ENCODE results near the gene CFHR5. TPM values are rescaled to one million over a fixed set of nuclear protein-coding genes. Genes with fewer than 3 reads are reported as not detected.
"Not testable (repeated sequence)": the region's sequence is repeated elsewhere in the genome, so short reads cannot be mapped to it uniquely, and the experiment has no call there.

Gene CFHR5
- total RNA-seq, 1 donor from 2014 or later, result not detected

DNA sequence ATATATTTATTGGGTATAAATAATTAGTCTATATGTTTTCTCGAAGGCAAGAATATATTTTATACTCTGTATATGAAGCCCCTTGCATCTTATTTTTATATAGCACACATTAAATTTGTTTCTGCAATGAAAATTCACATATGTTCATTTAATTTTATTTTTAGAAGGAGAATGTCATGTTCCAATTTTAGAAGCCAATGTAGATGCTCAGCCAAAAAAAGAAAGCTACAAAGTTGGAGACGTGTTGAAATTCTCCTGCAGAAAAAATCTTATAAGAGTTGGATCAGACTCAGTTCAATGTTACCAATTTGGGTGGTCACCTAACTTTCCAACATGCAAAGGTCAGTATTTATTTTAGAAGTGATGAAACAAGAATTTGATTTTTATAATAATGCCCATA, 16.6 kb downstream of the CFHR5 start:
- no peak for DNase-seq
- H3K36me3 Mint-ChIP-seq (ENCODE audit: low read depth), result no peaks in the 10 kb centered on the region
- H3K4me3 Mint-ChIP-seq, result no peak overlapping the region
- intact Hi-C loops (cut with micrococcal nuclease), result no loop called here
- no peaks in the 10 kb centered on the region for H3K4me1 Mint-ChIP-seq
- H3K27me3 Mint-ChIP-seq, result no peaks in the 10 kb centered on the region
- no peak overlapping the region for H3K27ac Mint-ChIP-seq
- H3K9me3 Mint-ChIP-seq, result no peaks in the 10 kb centered on the region

DNA sequence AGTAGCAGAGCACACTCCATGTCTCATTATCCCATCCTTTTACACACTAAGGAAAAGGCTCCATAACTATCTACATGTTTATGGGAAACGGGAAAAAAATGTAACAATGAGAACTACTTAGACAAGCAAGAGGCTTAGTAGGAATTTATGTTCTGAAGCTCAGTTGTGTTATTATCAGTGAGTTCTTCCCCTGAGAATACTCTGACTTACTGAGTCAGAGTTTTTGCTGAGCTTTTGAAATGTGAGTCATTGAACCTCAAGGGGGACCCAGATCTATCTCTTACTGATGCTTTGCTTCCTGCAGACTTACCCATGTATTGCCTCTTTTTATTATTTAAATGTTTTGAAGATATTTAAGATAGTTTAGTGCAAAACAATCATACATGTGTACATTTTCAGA, 20.1 kb downstream of the CFHR5 start:
- Mint-ChIP-seq H3K27me3 (no peaks in the 10 kb centered on the region), H3K9me3 (no peaks in the 10 kb centered on the region), H3K27ac (no peak overlapping the region), H3K36me3 (ENCODE audit: low read depth) (no peaks in the 10 kb centered on the region), H3K4me1 (no peaks in the 10 kb centered on the region), H3K4me3 (no peak overlapping the region)
- intact Hi-C loops (cut with micrococcal nuclease), result no loop called here
- DNase-seq, result no peak

DNA sequence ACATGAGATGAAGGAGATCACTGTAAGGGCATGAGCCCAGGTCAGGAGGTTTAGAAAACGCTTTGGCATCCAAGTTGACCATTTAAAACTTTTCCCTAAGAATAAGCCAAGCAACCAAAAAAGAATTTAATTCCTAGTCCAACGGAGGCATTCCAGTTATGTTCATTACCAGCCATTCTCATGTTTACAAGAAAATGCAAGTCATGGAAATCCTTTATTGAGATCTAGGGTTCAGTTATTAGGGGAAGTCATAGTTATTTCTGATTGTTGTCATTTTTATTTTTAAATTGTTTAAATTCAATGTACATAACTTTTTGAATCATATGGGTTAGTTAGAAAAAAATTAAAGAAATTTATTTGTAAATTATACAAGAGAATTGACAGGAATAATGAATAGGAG, 24.5 kb downstream of the CFHR5 start:
- intact Hi-C loops (cut with micrococcal nuclease), result no loop called here
- H3K27ac Mint-ChIP-seq, result no peak overlapping the region
- no peaks in the 10 kb centered on the region for H3K27me3 Mint-ChIP-seq
- no peaks in the 10 kb centered on the region for H3K4me1 Mint-ChIP-seq
- H3K4me3 Mint-ChIP-seq, result no peak overlapping the region
- H3K9me3 Mint-ChIP-seq, result no peaks in the 10 kb centered on the region
- DNase-seq, result no peak
- H3K36me3 Mint-ChIP-seq (ENCODE audit: low read depth), result no peaks in the 10 kb centered on the region

DNA sequence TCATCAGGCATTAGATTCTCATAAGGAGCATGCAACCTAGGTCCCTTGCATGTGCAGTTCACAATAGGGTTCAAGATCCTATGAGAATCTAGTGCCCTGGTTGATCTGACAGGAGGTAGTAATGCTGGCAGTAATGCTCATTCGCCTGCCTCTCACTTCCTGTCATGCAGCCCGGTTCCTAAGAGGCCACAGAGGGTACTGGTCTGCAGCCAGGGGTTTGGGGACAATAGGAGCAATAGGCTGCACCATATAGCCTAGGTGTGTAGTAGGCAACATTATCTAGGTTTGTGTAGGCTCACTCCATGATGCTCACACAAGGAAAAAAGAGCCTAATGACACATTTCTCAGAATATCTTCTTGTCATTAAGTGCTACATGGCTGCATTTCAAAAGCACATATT, 25.8 kb downstream of the CFHR5 start:
- no peak for DNase-seq
- Mint-ChIP-seq H3K4me3 (no peak overlapping the region), H3K27ac (no peak overlapping the region), H3K4me1 (no peaks in the 10 kb centered on the region), H3K27me3 (no peaks in the 10 kb centered on the region), H3K9me3 (no peaks in the 10 kb centered on the region), H3K36me3 (ENCODE audit: low read depth) (no peaks in the 10 kb centered on the region)
- intact Hi-C loops (cut with micrococcal nuclease), result no loop called here

DNA sequence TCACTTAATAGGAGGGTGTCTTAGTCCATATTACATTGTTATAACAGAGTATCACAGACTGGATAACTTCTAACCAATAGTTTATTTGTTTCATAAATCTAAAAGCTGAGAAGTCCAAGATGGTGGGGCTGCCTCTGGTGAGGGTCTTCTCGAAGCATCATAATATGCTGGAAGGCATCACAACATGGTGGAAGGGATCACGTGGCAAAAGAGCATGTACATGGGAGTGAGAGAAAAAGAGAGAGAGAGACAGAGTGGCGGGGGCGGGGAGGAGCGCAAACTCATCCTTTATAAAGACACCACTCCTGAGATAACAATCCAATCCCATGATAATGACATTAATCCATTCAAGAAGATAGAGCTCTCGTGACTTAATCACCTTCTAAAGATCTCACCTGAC, 31.5 kb downstream of the CFHR5 start:
- DNase-seq, result no peak
- Mint-ChIP-seq H3K4me3 (no peak overlapping the region), H3K36me3 (ENCODE audit: low read depth) (no peaks in the 10 kb centered on the region), H3K4me1 (no peaks in the 10 kb centered on the region), H3K9me3 (peaks cover 4% of the 10 kb centered on the region), H3K27ac (no peak overlapping the region), H3K27me3 (no peaks in the 10 kb centered on the region)
- intact Hi-C loops (cut with micrococcal nuclease), result no loop called here

DNA sequence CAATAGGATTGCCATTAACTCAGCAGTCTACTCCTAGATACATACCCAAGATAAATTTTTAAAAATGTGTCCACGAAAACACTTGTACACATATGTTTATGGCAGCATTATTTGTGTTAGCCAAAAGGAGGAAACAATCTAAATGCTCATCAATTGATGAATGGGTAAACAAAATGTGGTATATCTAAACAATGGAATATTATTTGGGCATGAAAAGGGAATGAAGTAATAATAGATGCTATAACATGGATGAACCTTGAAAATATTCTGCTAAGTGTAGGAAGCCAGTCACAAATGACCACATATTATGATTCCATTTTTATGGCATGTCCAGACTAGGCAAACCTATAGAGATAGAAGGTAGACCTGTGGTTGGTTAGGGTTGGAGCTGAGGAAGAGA, 34.3 kb downstream of the CFHR5 start:
- Mint-ChIP-seq H3K4me1 (no peaks in the 10 kb centered on the region), H3K27ac (no peak overlapping the region), H3K27me3 (no peaks in the 10 kb centered on the region), H3K9me3 (peaks cover 4% of the 10 kb centered on the region), H3K36me3 (ENCODE audit: low read depth) (no peaks in the 10 kb centered on the region), H3K4me3 (no peak overlapping the region)
- no peak for DNase-seq
- intact Hi-C loops (cut with micrococcal nuclease), result no loop called here

DNA sequence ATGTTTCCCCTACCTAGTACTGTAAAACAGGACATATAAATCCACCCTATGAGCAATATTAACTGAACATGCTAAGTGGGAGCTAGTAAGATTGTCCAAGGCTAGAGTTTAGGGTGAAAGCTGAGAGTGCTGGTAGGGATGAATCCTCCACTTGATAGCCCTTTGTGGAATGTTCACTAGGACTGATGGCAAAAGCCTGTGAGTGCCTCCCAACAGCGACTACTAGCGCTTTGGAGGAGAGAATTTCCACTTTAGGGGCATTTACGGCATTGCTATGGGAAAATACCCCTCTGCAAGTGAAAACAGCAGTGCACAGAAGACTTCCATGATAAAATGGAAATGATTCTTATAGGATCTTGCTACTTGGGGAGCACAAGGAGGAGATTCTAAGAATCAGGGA, 35.9 kb downstream of the CFHR5 start:
- intact Hi-C loops (cut with micrococcal nuclease), result no loop called here
- no peak overlapping the region for H3K4me3 Mint-ChIP-seq
- no peak for DNase-seq
- H3K27me3 Mint-ChIP-seq, result no peaks in the 10 kb centered on the region
- no peak overlapping the region for H3K27ac Mint-ChIP-seq
- H3K9me3 Mint-ChIP-seq, result peaks cover 4% of the 10 kb centered on the region
- H3K36me3 Mint-ChIP-seq (ENCODE audit: low read depth), result no peaks in the 10 kb centered on the region
- H3K4me1 Mint-ChIP-seq, result no peaks in the 10 kb centered on the region

DNA sequence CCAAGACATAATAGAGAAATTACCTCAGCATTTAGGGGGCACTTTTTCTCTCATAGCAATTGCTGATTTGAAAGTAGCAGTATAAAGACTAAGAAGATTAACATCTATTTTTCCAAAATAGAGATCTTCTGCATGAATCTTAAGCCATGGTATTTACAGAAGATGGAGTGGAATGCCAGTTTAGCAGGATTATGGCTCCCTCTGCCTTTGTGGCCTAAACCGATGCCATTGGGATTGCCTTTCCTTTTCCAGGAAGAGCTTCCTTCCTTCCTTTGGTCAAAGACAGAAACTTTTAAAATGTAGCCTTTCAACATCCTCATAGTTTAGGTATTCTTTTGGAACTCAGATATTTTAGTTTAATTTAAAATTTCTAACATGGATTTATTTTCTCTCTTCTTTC, 39.4 kb downstream of the CFHR5 start:
- intact Hi-C loops (cut with micrococcal nuclease), result no loop called here
- Mint-ChIP-seq H3K27ac (no peak overlapping the region), H3K9me3 (peaks cover 1% of the 10 kb centered on the region), H3K4me3 (no peak overlapping the region), H3K36me3 (ENCODE audit: low read depth) (no peaks in the 10 kb centered on the region), H3K4me1 (no peaks in the 10 kb centered on the region), H3K27me3 (no peaks in the 10 kb centered on the region)
- DNase-seq, result no peak

DNA sequence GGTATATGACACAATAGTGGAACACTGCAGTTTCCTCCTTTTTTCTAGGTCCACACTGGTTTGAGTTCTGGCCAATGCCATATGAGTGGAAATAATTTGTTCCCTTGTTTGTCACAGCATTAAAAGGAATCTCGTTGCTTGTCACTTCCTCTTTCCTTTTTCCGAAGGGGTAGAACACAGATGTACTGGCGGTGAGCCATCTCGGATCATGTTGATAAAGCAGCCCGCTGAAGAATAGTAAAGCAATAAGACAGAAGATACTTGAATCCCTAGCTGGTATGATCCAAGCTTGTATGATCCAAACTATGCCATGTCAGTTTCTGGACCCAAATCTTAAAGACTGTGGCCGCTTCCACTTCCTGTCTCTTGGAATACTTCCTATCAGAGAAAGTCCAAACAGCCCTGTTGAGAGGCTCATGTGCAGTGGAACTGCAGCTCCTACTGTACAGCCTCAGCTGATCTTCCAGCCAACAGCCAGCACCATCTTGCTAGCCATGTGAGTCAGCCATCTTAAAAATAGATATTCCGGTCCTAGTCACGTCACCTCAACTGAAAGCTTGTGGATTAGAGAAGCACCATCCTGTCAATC, 40.3 kb downstream of the CFHR5 start:
- no peaks in the 10 kb centered on the region for H3K36me3 Mint-ChIP-seq (ENCODE audit: low read depth)
- DNase-seq, result no peak
- H3K9me3 Mint-ChIP-seq, result no peaks in the 10 kb centered on the region
- H3K27ac Mint-ChIP-seq, result no peak overlapping the region
- no peaks in the 10 kb centered on the region for H3K4me1 Mint-ChIP-seq
- no peaks in the 10 kb centered on the region for H3K27me3 Mint-ChIP-seq
- intact Hi-C loops (cut with micrococcal nuclease), result no loop called here
- no peak overlapping the region for H3K4me3 Mint-ChIP-seq

DNA sequence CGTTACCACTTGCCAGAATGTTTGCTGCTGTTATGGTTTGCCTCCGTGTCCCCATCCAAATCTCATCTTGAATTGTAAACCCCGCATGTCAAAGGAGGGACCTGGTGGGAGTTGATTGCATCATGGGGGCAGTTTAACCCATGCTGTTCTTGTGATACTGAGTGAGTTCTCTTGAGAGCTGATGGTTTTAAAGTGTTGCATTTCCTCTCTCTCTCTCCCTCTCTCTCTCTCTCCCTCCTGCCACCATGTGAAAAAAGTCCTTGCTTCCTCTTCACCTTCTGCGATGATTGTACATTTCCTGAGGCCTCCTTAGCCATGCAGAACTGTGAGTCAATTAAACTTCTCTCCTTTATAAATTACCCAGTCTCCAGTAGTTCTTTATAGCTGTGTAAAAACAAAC, 44.4 kb downstream of the CFHR5 start:
- no peak overlapping the region for H3K4me3 Mint-ChIP-seq
- H3K27ac Mint-ChIP-seq, result no peak overlapping the region
- no peak for DNase-seq
- no peaks in the 10 kb centered on the region for H3K27me3 Mint-ChIP-seq
- H3K9me3 Mint-ChIP-seq, result no peaks in the 10 kb centered on the region
- intact Hi-C loops (cut with micrococcal nuclease), result no loop called here
- H3K36me3 Mint-ChIP-seq (ENCODE audit: low read depth), result no peaks in the 10 kb centered on the region
- no peaks in the 10 kb centered on the region for H3K4me1 Mint-ChIP-seq

DNA sequence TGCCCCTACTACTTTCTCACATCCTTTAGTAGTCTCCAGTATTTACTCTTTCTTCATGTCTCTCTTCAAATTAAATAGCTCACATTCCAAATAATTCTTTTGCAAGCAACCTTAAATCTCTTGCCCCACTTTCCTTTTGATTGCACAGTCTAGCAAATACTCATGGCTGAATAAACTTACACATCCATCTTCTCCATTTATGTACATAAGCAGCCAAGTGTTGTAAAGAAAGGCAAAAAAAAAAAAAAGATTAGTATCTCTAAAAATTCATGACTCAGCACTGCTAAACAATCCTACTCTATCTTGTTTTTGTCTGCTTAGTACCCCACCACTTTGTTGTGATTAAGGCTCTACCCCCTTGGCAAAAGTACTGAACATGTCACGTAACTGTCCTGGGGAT, 47.1 kb downstream of the CFHR5 start:
- Mint-ChIP-seq H3K27ac (no peak overlapping the region), H3K36me3 (ENCODE audit: low read depth) (no peaks in the 10 kb centered on the region), H3K27me3 (no peaks in the 10 kb centered on the region), H3K4me1 (no peaks in the 10 kb centered on the region), H3K4me3 (no peak overlapping the region), H3K9me3 (no peaks in the 10 kb centered on the region)
- intact Hi-C loops (cut with micrococcal nuclease), result no loop called here
- DNase-seq, result no peak

DNA sequence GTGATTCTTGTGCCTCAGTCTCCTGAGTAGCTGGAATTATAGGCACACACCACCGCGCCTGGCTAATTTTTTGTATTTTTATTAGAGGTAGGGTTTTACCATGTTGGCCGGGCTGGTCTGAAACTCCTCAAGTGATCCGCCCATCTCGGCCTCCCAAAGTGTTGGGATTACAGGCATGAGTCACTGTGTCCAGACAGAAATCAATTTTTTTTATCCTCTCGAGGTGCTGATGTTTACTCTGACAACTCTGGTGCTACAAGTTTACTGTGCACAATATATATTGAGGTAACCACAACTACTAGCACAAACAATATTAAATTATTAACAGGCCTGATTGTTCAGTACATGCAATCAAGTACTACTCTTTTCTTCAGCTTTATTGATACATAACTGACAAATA, 50.0 kb downstream of the CFHR5 start:
- H3K36me3 Mint-ChIP-seq (ENCODE audit: low read depth), result no peaks in the 10 kb centered on the region
- DNase-seq, result no peak
- H3K27ac Mint-ChIP-seq, result no peak overlapping the region
- no peaks in the 10 kb centered on the region for H3K27me3 Mint-ChIP-seq
- H3K9me3 Mint-ChIP-seq, result no peaks in the 10 kb centered on the region
- no peaks in the 10 kb centered on the region for H3K4me1 Mint-ChIP-seq
- no peak overlapping the region for H3K4me3 Mint-ChIP-seq
- intact Hi-C loops (cut with micrococcal nuclease), result no loop called here

DNA sequence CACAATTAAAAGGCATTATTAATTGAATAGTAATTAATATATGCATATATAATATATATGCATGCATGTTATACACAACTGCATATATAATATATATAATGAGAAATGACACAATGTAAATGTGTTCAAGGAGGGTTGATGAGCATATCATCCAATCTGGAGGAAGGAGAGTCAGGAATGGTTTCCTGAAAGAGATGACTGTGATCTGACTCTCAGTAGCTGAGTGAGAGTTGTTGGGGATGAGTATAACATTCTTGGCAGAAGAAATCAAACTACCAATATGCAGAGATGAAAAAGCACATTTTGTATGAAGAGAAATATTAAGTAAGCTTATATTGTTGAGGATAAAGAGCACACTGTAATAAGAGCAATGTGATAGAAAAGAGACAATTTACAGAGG, 52.4 kb downstream of the CFHR5 start:
- Mint-ChIP-seq H3K27ac (no peak overlapping the region), H3K4me3 (no peak overlapping the region), H3K36me3 (ENCODE audit: low read depth) (no peaks in the 10 kb centered on the region), H3K9me3 (no peaks in the 10 kb centered on the region), H3K4me1 (no peaks in the 10 kb centered on the region), H3K27me3 (peaks cover 2% of the 10 kb centered on the region)
- intact Hi-C loops (cut with micrococcal nuclease), result no loop called here
- no peak for DNase-seq

DNA sequence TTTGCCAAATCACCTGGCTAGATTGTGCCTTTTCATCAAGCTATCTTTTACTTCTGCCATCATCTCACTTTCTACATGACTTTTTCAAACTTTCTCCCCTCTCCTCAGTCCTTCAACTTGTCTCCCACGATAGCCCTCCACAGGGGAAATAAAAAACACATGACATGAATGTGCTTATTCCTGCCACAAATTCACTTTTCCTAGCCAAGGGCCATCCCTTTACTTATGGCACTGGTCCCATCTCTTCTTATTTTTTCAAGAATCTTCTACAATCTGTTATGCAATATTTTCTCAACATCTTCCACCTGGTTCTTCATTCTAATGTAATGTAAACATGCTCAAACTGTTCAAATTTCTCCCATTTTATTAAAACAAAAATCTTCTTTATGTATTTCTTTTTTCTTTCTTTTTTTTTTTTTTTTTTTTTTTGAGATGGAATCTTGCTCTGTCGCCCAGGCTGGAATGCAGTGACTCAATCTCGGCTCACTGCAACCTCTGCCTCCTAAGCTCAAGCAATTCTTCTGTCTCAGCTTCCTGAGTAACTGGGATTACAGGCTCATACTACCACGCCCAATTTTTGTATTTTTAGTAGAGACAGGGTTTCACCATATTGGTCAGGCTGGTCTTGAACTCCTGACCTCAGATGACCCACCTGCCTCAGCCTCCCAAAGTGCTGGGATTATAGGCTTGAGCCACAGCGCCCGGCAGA, 57.4 kb downstream of the CFHR5 start:
- H3K27ac Mint-ChIP-seq; H3K4me3 Mint-ChIP-seq; H3K27me3 Mint-ChIP-seq; H3K36me3 Mint-ChIP-seq (ENCODE audit: low read depth); intact Hi-C loops (cut with micrococcal nuclease); DNase-seq; H3K9me3 Mint-ChIP-seq; H3K4me1 Mint-ChIP-seq: not testable (repeated sequence)

DNA sequence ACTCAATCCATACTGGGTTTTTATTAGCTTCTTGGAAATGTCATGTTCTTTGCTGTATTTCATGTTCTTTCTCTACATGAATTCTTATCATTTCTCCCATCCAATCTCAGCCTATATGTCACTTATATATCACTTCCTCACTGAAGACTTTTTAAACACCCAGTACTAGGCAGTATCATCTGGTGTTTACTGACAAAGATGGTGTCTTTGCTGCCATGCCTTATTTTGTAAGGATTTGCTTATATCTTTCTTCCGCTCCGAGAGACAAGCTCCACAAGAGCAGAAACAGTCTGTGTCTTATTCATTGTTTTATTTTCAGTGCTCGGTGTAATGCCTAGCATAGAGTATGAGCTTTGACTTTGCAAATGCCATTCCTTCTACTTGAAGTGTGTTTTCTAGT, 59.5 kb downstream of the CFHR5 start:
- no peak overlapping the region for H3K27ac Mint-ChIP-seq
- H3K4me3 Mint-ChIP-seq, result no peak overlapping the region
- H3K4me1 Mint-ChIP-seq, result peaks cover 3% of the 10 kb centered on the region
- H3K36me3 Mint-ChIP-seq (ENCODE audit: low read depth), result no peaks in the 10 kb centered on the region
- intact Hi-C loops (cut with micrococcal nuclease), result no loop called here
- H3K9me3 Mint-ChIP-seq, result no peaks in the 10 kb centered on the region
- peaks cover 6% of the 10 kb centered on the region for H3K27me3 Mint-ChIP-seq
- no peak for DNase-seq

Data from activated CD4-positive, alpha-beta T cell treated with anti-CD3 and anti-CD28 coated beads, Interleukin-2, amount 10 ng/mL, durations not matched to agents 24 days and 14 days (primary cell).